Neural cell (in vitro differentiated cells): ENCODE data around the gene RNF144A.

Source experiments
- CTCF ChIP-seq: fragments of 450-650 bp; IDR thresholded peaks from 2 replicates; pipeline ENCODE4 v1.5.1; 2014; ENCODE audit warnings: antibody characterized with exemption, mild to moderate bottlenecking, moderate library complexity; ENCODE audit not compliant: poor library complexity, severe bottlenecking
- EZH2 ChIP-seq: fragments of 200-600, 300-800 bp; shearing (Covaris generic), sonication (generic); IDR thresholded peaks from 2 replicates; pipeline ENCODE4 v1.6.1; 2014; ENCODE audit warnings: antibody characterized with exemption, low read length, borderline replicate concordance, mild to moderate bottlenecking; ENCODE audit not compliant: insufficient read depth, poor library complexity, severe bottlenecking
- POLR2AphosphoS5 ChIP-seq: IDR thresholded peaks from 2 replicates; pipeline ENCODE4 v1.6.1; 2012
- RAD21 ChIP-seq: fragments of 450-650 bp; conservative IDR thresholded peaks from 2 replicates; pipeline ENCODE4 v1.6.1; 2014; ENCODE audit warnings: antibody characterized with exemption, mild to moderate bottlenecking, moderate library complexity
- REST ChIP-seq: IDR thresholded peaks from 2 replicates; pipeline ENCODE4 v1.6.1; 2012; ENCODE audit warnings: borderline replicate concordance
- SMC3 ChIP-seq: fragments of 450-650 bp; conservative IDR thresholded peaks from 2 replicates; pipeline ENCODE4 v1.6.1; 2014; ENCODE audit warnings: antibody characterized with exemption, mild to moderate bottlenecking, moderate library complexity; ENCODE audit not compliant: poor library complexity

- TF ChIP-seq RAD21 (no peak), CTCF (no peak), REST (no peak), SMC3 (no peak), POLR2AphosphoS5 (no peak), EZH2 (no peak)
Observed at GRCh38 chr2:7009207-7009911, 92.1 kb downstream of the RNF144A start.
